Aorta (tissue), 5 donors: Measurements from ENCODE around the gene PCDHB13. TPM values are rescaled to one million over a fixed set of nuclear protein-coding genes. Genes with fewer than 3 reads are reported as not detected.
A peak's percentile ranks its signal among the peaks of the same experiment; 100 is the strongest.
"Not testable (repeated sequence)": the region's sequence is repeated elsewhere in the genome, so short reads cannot be mapped to it uniquely, and the experiment has no call there.

ENCODE experiments used
- ATAC-seq: fragments of 200-7000 bp; cut with Tn5 transposase; one replicate; pipeline ENCODE4 v1.9.1; 2022; ENCODE audit warnings: moderate library complexity; ENCODE audit not compliant: low FRiP score
- DNase-seq, 2 donors: peaks; one replicate each; pipeline ENCODE4 v3.0.0-alpha.2; 2020
- H3K27ac ChIP-seq, 2 donors: one replicate each; pipeline ENCODE4 v1.5.1; 2013; ENCODE audit warnings: low read length in 2 of 2, mild to moderate bottlenecking in 2 of 2, moderate library complexity in 2 of 2, control low read depth in 1 of 2, inconsistent platforms in 1 of 2, low read depth in 1 of 2
- H3K27me3 ChIP-seq, 2 donors: one replicate each; pipeline ENCODE4 v1.6.1; 2013; ENCODE audit warnings: control low read depth in 1 of 2, low read length in 1 of 2, mild to moderate bottlenecking in 1 of 2, moderate library complexity in 1 of 2; ENCODE audit not compliant: insufficient read depth in 2 of 2, control insufficient read depth in 1 of 2
- H3K36me3 ChIP-seq, 2 donors: one replicate each; pipeline ENCODE4 v1.6.1; 2013; ENCODE audit warnings: control low read depth in 1 of 2, low read length in 1 of 2, mild to moderate bottlenecking in 1 of 2; ENCODE audit not compliant: insufficient read depth in 2 of 2, control insufficient read depth in 1 of 2
- H3K4me1 ChIP-seq, 2 donors: one replicate each; pipeline ENCODE4 v1.6.1; 2013; ENCODE audit warnings: low read length in 2 of 2, control low read depth in 1 of 2, mild to moderate bottlenecking in 1 of 2, moderate library complexity in 1 of 2; ENCODE audit not compliant: insufficient read depth in 2 of 2, control insufficient read depth in 1 of 2
- H3K4me3 ChIP-seq, 2 donors: one replicate each; pipeline ENCODE4 v1.5.1; 2013; ENCODE audit warnings: low read length in 2 of 2, control low read depth in 1 of 2, mild to moderate bottlenecking in 1 of 2
- H3K9me3 ChIP-seq: one replicate; pipeline ENCODE4 v1.6.1; 2013; ENCODE audit warnings: mild to moderate bottlenecking, low read length; ENCODE audit not compliant: control insufficient read depth
- WGBS, 2 donors: extraction: QIAGEN DNeasy Blood & Tissue Kit; methylation state at CpG; one replicate each; pipeline ENCODE4 v1.1.7; 2013; 5-methylcytosine and 5-hydroxymethylcytosine counted together
- intact Hi-C, 2 donors: fragments of 100-400 bp; cut with DNase I; formaldehyde crosslinking; loops; one replicate each; pipeline versions ENCODE4 v1.14.2 to v1.15.0; 2022
- polyA plus RNA-seq, 2 donors: library from polyadenylated mRNA; stranded (reverse); fragments of 200-250 nt; gene quantifications; one replicate each; pipeline ENCODE4 v1.2.3, GENCODE V29; 2013
- total RNA-seq, 2 donors: library from RNA; stranded (reverse); fragmentation: NEBNext Ultra II Directional; extraction: Animal tissue kit (Norgen Biotek cat#: 25700); gene quantifications; one replicate each; pipeline ENCODE4 v1.2.1, GENCODE V29; 2021
- donor health status: healthy with polysubstance abuse.
- donor health status: Bipolar disorder and iron deficiency.
- donor health status: DM: no; HTN: no; CAD: no.
- donor health status: DM: no; HTN: no; CAD: no.
- donor health status: DM: yes; HTN: yes; CAD: no.

PCDHB13 gene
- total and polyA plus RNA-seq, 4 donors, result 0.75 to 6.7 (median 2.8) TPM

GRCh38 chr5:141245250-141245717 lies 31.6 kb downstream of the PCDHB13 start, which contains the start of gene PCDHB15:
TSS of gene PCDHB15 (plus strand) at chr5:141245395. CDS start at chr5:141245579, 184 bp downstream.
- peak within 1 kb of the TSS; percentile 2 to 48 for H3K4me3 ChIP-seq
- intact Hi-C loops, result loop anchor here in 1 of 2 donors (10.0 kb wide), 1 partner anchor 80 kb away; the partner anchor contains the start of gene TAF7
- H3K4me1 ChIP-seq, result no peaks in the 10 kb centered on the region
- H3K9me3 ChIP-seq, result peaks cover 35% of the 10 kb centered on the region
- H3K36me3 ChIP-seq, result no peaks in the 10 kb centered on the region
- H3K27ac ChIP-seq, result no peak within 1 kb of the TSS
- ATAC-seq (no peak), DNase-seq (no peak)
- no peaks in the 10 kb centered on the region for H3K27me3 ChIP-seq
- WGBS, 2 donors, result 4 to 6% methylated on average over 16 of the region's 16 CpGs

GRCh38 chr5:141246971-141247370 lies 33.3 kb downstream of the PCDHB13 start:
- WGBS, 2 donors, result 26 to 35% methylated on average over 17 to 36 of the region's 42 CpGs
- H3K4me1 ChIP-seq, H3K27me3 ChIP-seq, DNase-seq, H3K4me3 ChIP-seq, ATAC-seq, H3K36me3 ChIP-seq, H3K27ac ChIP-seq: not testable (repeated sequence)
- intact Hi-C loops, result loop anchor here in 1 of 2 donors (10.0 kb wide), 1 partner anchor 78 kb away; the partner anchor contains the start of gene TAF7
- H3K9me3 ChIP-seq, result peaks cover 25% of the 10 kb centered on the region

- intact Hi-C loops, result loop anchor here in 1 of 2 donors (10.0 kb wide), 1 partner anchor 77 kb away; the partner anchor contains the start of gene TAF7
- WGBS, 2 donors, result 42 to 47% methylated on average over 28 to 34 of the region's 34 CpGs
- H3K9me3 ChIP-seq, result peaks cover 24% of the 10 kb centered on the region
- not testable (repeated sequence) for H3K4me3 ChIP-seq, H3K4me1 ChIP-seq, H3K27me3 ChIP-seq, H3K27ac ChIP-seq, H3K36me3 ChIP-seq, DNase-seq, ATAC-seq
Measured at GRCh38 chr5:141247434-141247833, 33.7 kb downstream of the PCDHB13 start.

DNA sequence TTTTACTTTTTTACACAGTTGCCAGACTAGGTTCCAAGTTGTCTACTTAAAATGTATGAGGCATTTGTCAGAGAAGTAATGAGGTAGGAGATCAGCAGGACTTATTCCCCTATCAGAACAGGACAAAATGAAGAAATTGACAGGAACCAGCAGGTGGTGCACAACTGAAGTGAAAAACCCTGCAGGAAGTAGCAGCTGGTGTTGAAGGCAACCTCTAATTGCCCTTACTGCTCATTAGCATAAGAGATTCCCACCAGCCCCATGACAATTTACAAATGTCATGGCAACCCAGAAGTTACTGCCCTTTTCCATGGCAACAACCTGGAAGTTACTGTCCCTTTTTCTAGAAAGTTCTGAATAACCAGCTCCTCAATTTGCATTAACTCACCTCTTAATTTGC lies 36.9 kb downstream of the PCDHB13 start:
- Histone ChIP-seq H3K4me1 (no peaks in the 10 kb centered on the region), H3K36me3 (no peaks in the 10 kb centered on the region), H3K9me3 (peaks cover 20% of the 10 kb centered on the region), H3K4me3 (no peak overlapping the region), H3K27ac (no peak overlapping the region), H3K27me3 (no peaks in the 10 kb centered on the region)
- intact Hi-C loops, result no loop called here
- DNase-seq (no peak), ATAC-seq (no peak)

- H3K36me3 ChIP-seq, result no peaks in the 10 kb centered on the region
- intact Hi-C loops, result no loop called here
- H3K4me1 ChIP-seq, result no peaks in the 10 kb centered on the region
- DNase-seq, result no peak
- no peaks in the 10 kb centered on the region for H3K27me3 ChIP-seq
- H3K9me3 ChIP-seq, result peaks cover 13% of the 10 kb centered on the region
- H3K4me3 ChIP-seq, result no peak overlapping the region
- no peak for ATAC-seq
- no peak overlapping the region for H3K27ac ChIP-seq
Measured at GRCh38 chr5:141258464-141258863, 44.7 kb downstream of the PCDHB13 start.

GRCh38 chr5:141258948-141259347 lies 45.2 kb downstream of the PCDHB13 start:
- no peak overlapping the region for H3K4me3 ChIP-seq
- no peak overlapping the region for H3K27ac ChIP-seq
- no peak for ATAC-seq
- intact Hi-C loops, result no loop called here
- H3K36me3 ChIP-seq, result no peaks in the 10 kb centered on the region
- H3K9me3 ChIP-seq, result peaks cover 12% of the 10 kb centered on the region
- H3K4me1 ChIP-seq, result no peaks in the 10 kb centered on the region
- H3K27me3 ChIP-seq, result no peaks in the 10 kb centered on the region
- DNase-seq, result no peak

DNA sequence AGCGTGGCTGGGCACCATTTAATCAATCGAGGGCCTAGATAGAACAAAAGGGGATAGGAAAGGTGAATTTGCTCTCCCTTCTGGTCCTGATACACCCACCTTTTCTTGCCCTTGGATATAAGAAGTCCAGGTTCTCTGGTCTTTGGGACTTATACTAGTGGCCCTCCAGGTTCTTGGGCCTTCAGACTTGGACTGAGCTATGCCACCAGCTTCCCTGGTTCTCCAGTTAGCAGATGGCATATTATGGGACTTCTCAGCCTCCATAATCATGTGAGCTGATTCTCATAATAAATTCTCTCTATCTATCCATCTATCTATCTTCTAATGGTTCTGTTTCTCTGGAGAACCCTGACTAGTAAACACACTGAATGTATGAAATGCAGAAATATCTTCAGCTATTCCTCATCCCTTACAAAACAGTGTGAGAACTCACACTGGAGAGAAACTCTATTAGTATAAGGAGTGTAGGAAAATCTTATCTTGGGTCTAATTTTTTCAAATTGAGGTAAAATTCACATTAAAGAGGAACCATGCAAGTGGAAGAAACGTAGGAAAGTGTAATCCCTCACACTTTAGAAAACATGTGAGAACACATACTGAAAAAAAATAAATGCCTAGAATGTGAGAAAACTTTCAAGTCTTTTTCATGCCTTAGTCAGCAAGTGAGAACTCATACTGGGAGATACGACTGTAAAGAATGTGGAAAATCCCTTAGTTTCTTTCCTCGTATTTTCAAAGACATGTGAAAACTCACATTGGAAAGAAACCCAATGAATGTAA lies 46.9 kb downstream of the PCDHB13 start:
- WGBS, 2 donors, result 65 to 71% methylated on average over 5 of the region's 5 CpGs
- H3K27ac ChIP-seq, result no peak overlapping the region
- no peaks in the 10 kb centered on the region for H3K36me3 ChIP-seq
- no peaks in the 10 kb centered on the region for H3K4me1 ChIP-seq
- no peaks in the 10 kb centered on the region for H3K27me3 ChIP-seq
- ATAC-seq, result no peak
- intact Hi-C loops, result no loop called here
- H3K9me3 ChIP-seq, result peaks cover 13% of the 10 kb centered on the region
- H3K4me3 ChIP-seq, result peak overlapping the region in 1 of 2 donors; percentile 15
- no peak for DNase-seq

GRCh38 chr5:141261238-141261546 lies 47.5 kb downstream of the PCDHB13 start:
- Histone ChIP-seq H3K9me3 (peaks cover 14% of the 10 kb centered on the region), H3K4me3 (no peak overlapping the region), H3K27ac (no peak overlapping the region), H3K4me1 (no peaks in the 10 kb centered on the region), H3K36me3 (no peaks in the 10 kb centered on the region), H3K27me3 (no peaks in the 10 kb centered on the region)
- ATAC-seq (no peak), DNase-seq (no peak)
- WGBS, 2 donors, result 64 to 75% methylated on average over 1 of the region's 1 CpG
- intact Hi-C loops, result no loop called here
